ENCODE measurements around the gene CRB3.

The CRB3 gene

GRCh38 chr19:6429419-6430221 is 34.5 kb upstream of the CRB3 start:
- Histone ChIP-seq H3K9me3 (replicated peaks in 1 of 11) (peaks cover 0 to 9% (median 0%) of the 10 kb centered on the region in 11 experiments; a peak in 9 of 22 replicates), H3K27me3 (no peaks in the 10 kb centered on the region), H3K4me1 (peaks cover 5 to 14% (median 8%) of the 10 kb centered on the region in 10 experiments; a peak in 19 of 20 replicates), H3K9ac (no peak overlapping the region), H3K4me3 (no peak overlapping the region), H3K36me3 (0 out of 22 replicates have a peak, but pooled peaks cover 0 to 2% (median 0%) of the 10 kb centered on the region in 11 experiments), H3K27ac (no peak overlapping the region; a peak in 1 of 22 replicates), H4K20me1 (no peaks in the 10 kb centered on the region), H3K4me2 (peak overlapping the region in 7 of 11 experiments; percentile 6 to 31 (median 18); a peak in 6 of 22 replicates)
- TF ChIP-seq Cebpa-rat (IDR thresholded peaks at IDR 0.05), result no peak

GRCh38 chr19:6431891-6432290 is 32.2 kb upstream of the CRB3 start:
- Histone ChIP-seq H3K4me3 (no peak overlapping the region), H3K36me3 (0 out of 22 replicates have a peak, but pooled peaks cover 0 to 5% (median 0%) of the 10 kb centered on the region in 11 experiments), H3K27me3 (no peaks in the 10 kb centered on the region), H3K4me2 (no peak overlapping the region), H4K20me1 (no peaks in the 10 kb centered on the region), H3K9me3 (replicated peaks in 1 of 11) (no peaks in the 10 kb centered on the region), H3K4me1 (peaks cover 0 to 6% (median 2%) of the 10 kb centered on the region in 10 experiments; a peak in 7 of 20 replicates), H3K27ac (no peak overlapping the region), H3K9ac (no peak overlapping the region)
- TF ChIP-seq Cebpa-rat (IDR thresholded peaks at IDR 0.05), result no peak

DNA sequence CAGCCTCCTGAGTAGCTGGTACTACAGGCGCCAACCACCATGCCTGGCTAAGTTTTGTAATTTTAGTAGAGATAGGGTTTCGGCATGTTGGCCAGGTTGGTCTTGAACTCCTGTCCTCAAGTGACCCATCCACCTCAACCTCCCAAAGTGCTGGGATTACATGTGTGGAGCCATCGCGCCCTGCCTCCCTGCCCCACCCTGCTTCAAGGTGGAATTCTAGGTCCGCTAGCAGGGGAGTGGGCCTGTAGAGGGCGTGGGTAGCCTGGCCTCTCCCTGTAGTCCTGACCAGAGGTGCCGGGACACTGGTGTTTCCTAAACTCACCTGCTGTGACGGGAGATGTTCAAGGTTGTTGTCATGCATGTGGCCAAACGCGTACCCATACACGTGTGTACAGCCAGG is 30.9 kb upstream of the CRB3 start:
- no peak for TF ChIP-seq Cebpa-rat (IDR thresholded peaks at IDR 0.05)
- Histone ChIP-seq H3K27me3 (no peaks in the 10 kb centered on the region), H3K4me2 (no peak overlapping the region), H3K9ac (no peak overlapping the region), H3K4me1 (peaks cover 0 to 6% (median 2%) of the 10 kb centered on the region in 10 experiments; a peak in 7 of 20 replicates), H3K36me3 (0 out of 22 replicates have a peak, but pooled peaks cover 0 to 5% (median 0%) of the 10 kb centered on the region in 11 experiments), H3K9me3 (replicated peaks in 1 of 11) (no peaks in the 10 kb centered on the region), H3K4me3 (no peak overlapping the region), H3K27ac (no peak overlapping the region), H4K20me1 (no peaks in the 10 kb centered on the region)

DNA sequence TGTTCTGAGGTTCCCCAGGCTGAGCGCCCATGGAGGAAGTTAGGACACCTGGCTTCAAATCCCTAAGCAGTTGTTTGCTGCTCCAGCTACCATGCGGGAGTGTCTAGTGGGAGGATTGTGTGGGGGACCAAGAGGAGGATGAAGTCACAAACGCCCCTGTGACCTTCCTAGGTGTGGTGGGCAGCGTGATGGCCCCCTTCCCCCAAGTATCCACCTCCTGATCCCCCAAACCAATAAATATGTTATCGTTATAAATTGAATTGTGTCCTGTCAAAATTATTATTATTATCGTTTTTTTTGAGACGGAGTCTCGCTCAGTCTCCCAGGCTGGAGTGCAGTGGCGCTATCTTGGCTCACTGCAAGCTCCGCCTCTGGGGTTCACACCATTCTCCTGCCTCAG is 30.4 kb upstream of the CRB3 start, which contains the start of gene SLC25A41:
Gene SLC25A41 (minus strand): TSS at position 101 of the 400 bp plus-strand sequence. CDS start 70 bp downstream, at position 31.
- H3K9ac ChIP-seq, result no peak within 1 kb of the TSS
- no peak for TF ChIP-seq Cebpa-rat (IDR thresholded peaks at IDR 0.05)
- H3K27me3 ChIP-seq, result no peaks in the 10 kb centered on the region
- no peak within 1 kb of the TSS for H3K4me3 ChIP-seq
- H3K4me1 ChIP-seq, result peaks cover 0 to 6% (median 2%) of the 10 kb centered on the region in 10 experiments; a peak in 7 of 20 replicates
- H3K4me2 ChIP-seq, result no peak within 1 kb of the TSS
- no peak within 1 kb of the TSS for H3K27ac ChIP-seq
- 0 out of 22 replicates have a peak, but pooled peaks cover 0 to 5% (median 0%) of the 10 kb centered on the region in 11 experiments for H3K36me3 ChIP-seq
- H4K20me1 ChIP-seq, result no peaks in the 10 kb centered on the region
- H3K9me3 ChIP-seq (replicated peaks in 1 of 11), result no peaks in the 10 kb centered on the region

DNA sequence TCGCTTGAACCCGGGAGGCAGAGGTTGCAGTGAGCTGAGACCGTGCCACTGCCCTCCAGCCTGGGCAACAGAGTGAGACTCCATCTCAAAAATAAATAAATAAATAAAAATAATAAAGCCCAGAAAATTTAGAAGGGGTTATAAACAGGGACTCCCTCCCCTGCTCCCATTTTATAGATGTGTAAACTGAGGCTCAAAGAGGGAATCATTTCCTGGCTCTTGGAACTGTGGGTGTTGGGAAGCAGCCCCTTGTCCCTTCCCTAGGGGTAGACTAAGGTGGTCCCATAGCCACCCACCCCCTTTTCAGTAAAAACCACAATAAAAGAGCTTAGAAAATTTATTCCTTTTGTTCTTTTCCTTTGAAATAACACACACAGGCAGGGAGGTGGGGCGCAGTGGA is 24.3 kb upstream of the CRB3 start:
- H3K4me3 ChIP-seq, result no peak overlapping the region
- peaks cover 0 to 18% (median 0%) of the 10 kb centered on the region in 11 experiments; a peak in 4 of 22 replicates for H3K36me3 ChIP-seq
- H3K27me3 ChIP-seq, result no peaks in the 10 kb centered on the region
- no peak overlapping the region for H3K4me2 ChIP-seq
- H3K9me3 ChIP-seq (replicated peaks in 1 of 11), result no peaks in the 10 kb centered on the region
- H4K20me1 ChIP-seq, result no peaks in the 10 kb centered on the region; a peak in 1 of 22 replicates
- no peak overlapping the region for H3K27ac ChIP-seq
- H3K4me1 ChIP-seq, result no peaks in the 10 kb centered on the region
- no peak overlapping the region; a peak in 1 of 22 replicates for H3K9ac ChIP-seq
- no peak for TF ChIP-seq Cebpa-rat (IDR thresholded peaks at IDR 0.05)

DNA sequence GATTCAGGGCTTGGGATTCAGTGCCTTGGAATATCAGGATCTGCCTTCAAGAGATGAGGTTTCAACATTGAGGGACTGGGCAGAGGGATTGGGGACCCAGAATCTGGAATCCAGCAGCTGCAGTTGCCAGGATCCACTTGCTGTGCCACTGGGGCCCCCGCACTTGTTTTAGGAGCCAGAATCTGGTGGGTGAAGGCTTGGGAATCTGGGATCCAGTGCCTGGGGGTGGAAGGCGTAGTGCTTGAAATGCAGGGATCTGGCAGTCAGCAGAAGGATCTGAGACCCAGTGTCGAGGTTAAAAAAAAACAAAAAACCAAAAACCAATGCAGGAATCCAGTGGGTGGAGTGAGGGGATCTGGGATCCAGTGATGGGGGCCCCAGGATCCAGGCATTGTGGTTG is 23.2 kb upstream of the CRB3 start:
- H3K27me3 ChIP-seq, result no peaks in the 10 kb centered on the region
- no peak overlapping the region for H3K9ac ChIP-seq
- H3K4me2 ChIP-seq, result no peak overlapping the region
- no peak overlapping the region for H3K4me3 ChIP-seq
- no peak overlapping the region for H3K27ac ChIP-seq
- TF ChIP-seq Cebpa-rat (IDR thresholded peaks at IDR 0.05), result no peak
- no peaks in the 10 kb centered on the region; a peak in 1 of 22 replicates for H4K20me1 ChIP-seq
- H3K4me1 ChIP-seq, result no peaks in the 10 kb centered on the region
- peaks cover 0 to 28% (median 11%) of the 10 kb centered on the region in 11 experiments; a peak in 14 of 22 replicates for H3K36me3 ChIP-seq
- no peaks in the 10 kb centered on the region; a peak in 3 of 22 replicates for H3K9me3 ChIP-seq (replicated peaks in 1 of 11)

- H3K27me3 ChIP-seq, result no peaks in the 10 kb centered on the region
- H3K27ac ChIP-seq, result no peak overlapping the region
- H3K9ac ChIP-seq, result no peak overlapping the region
- no peak for TF ChIP-seq Cebpa-rat (IDR thresholded peaks at IDR 0.05)
- H3K4me1 ChIP-seq, result peaks cover 0 to 5% (median 0%) of the 10 kb centered on the region in 10 experiments; a peak in 3 of 20 replicates
- H4K20me1 ChIP-seq, result no peaks in the 10 kb centered on the region; a peak in 1 of 22 replicates
- no peaks in the 10 kb centered on the region; a peak in 3 of 22 replicates for H3K9me3 ChIP-seq (replicated peaks in 1 of 11)
- no peak overlapping the region for H3K4me3 ChIP-seq
- peaks cover 0 to 39% (median 23%) of the 10 kb centered on the region in 11 experiments; a peak in 16 of 22 replicates for H3K36me3 ChIP-seq
- no peak overlapping the region for H3K4me2 ChIP-seq
These were observed 21.9 kb upstream of the CRB3 start for GRCh38 chr19:6442087-6442688.

DNA sequence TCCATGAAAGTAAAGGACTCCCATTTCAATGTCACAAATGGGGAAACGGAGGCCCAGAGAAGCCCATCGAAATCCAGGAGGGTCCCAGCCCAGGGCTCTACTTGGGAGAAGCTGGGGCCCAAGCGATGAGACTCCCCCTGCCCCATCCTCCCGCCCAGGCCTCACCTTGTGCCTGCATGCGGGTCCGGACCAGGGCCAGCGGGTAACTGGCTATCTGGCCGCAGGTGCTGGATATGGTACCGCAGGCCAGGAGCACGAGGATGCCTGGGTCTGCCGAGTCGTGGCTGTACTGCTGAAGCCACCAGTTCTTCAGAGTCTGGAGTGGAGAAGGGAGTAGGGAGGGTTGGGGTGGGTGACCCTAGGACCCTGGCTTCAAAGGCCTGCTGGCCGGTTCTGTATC is 20.1 kb upstream of the CRB3 start:
- no peaks in the 10 kb centered on the region; a peak in 3 of 22 replicates for H3K9me3 ChIP-seq (replicated peaks in 1 of 11)
- H3K4me2 ChIP-seq, result no peak overlapping the region
- H3K4me3 ChIP-seq, result no peak overlapping the region
- H4K20me1 ChIP-seq, result no peaks in the 10 kb centered on the region; a peak in 1 of 22 replicates
- H3K4me1 ChIP-seq, result peaks cover 0 to 8% (median 0%) of the 10 kb centered on the region in 10 experiments; a peak in 3 of 20 replicates
- no peak overlapping the region for H3K27ac ChIP-seq
- H3K9ac ChIP-seq, result no peak overlapping the region
- H3K27me3 ChIP-seq, result no peaks in the 10 kb centered on the region
- peaks cover 0 to 44% (median 23%) of the 10 kb centered on the region in 11 experiments; a peak in 16 of 22 replicates for H3K36me3 ChIP-seq
- no peak for TF ChIP-seq Cebpa-rat (IDR thresholded peaks at IDR 0.05)

GRCh38 chr19:6446452-6446851 is 17.6 kb upstream of the CRB3 start:
- Histone ChIP-seq H4K20me1 (no peaks in the 10 kb centered on the region; a peak in 1 of 22 replicates), H3K9ac (no peak overlapping the region), H3K4me3 (no peak overlapping the region), H3K27me3 (no peaks in the 10 kb centered on the region), H3K9me3 (replicated peaks in 1 of 11) (no peaks in the 10 kb centered on the region; a peak in 3 of 22 replicates), H3K4me1 (peaks cover 0 to 8% (median 0%) of the 10 kb centered on the region in 10 experiments; a peak in 3 of 20 replicates), H3K36me3 (peaks cover 3 to 61% (median 35%) of the 10 kb centered on the region in 11 experiments; a peak in 18 of 22 replicates), H3K27ac (no peak overlapping the region), H3K4me2 (no peak overlapping the region)
- no peak for TF ChIP-seq Cebpa-rat (IDR thresholded peaks at IDR 0.05)

Data from BLaER1 treated with 17β-estradiol and CSF1 and Interleukin-3, amounts not matched to agents 10 nM and 100 nM (cell line).